Measurements from ENCODE around the gene CORO6. TPM values are rescaled to one million over a fixed set of nuclear protein-coding genes. Genes with fewer than 3 reads are reported as not detected.

The CORO6 gene
- total and polyA plus RNA-seq, 3 experiments from 2014 or later, result 0.17 to 2.9 (median 2.5) TPM

DNA sequence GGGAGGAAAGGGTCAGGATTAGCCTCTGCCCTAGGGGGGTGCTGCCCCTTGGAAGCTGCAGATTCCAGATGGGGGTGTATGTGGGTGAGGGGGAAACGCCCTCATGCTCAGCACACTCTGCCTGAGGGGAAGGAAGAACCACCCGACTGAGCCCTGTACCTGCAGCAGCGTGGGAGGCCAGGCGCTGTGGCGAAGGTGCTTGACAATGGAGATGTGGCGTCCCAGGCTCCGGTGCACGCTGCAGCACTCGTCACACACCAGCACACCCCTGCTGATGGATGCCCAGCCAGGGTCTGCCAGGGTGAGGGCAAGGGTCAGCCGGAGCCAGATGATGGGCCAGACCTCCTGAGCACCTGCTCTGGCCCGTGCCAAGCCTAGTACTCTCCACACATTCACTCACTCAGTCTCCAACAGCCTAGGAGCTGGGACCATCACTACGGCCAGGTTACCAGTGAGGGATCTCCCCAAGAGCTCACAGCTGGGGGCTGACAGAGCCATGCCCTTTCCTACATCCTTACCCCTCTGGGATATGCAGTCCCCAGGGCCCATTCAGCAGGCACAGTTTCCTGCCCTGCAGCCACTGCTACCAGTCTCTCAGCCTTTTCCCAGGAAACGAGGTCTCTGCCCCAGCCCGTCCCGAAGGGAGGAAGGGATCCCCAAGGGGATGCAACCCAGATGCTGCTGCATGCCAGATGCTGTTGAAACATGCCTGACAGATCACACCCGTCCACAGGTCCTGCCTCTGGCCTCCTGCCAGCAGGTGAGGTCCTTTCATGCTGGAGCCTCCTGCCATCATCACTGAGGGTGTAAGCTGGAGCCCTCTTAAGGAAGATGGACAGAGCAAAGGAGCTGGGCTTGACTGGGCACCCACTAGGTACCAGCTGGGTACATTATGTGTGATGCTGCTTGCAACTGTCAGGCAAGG lies 39.1 kb downstream of the CORO6 start:
- Mint-ChIP-seq H3K27me3 (peaks cover 0 to 2% of the 10 kb centered on the region in 2 donors), H3K4me3 (peak overlapping the region in 1 of 7 donors; percentile 48), H3K27ac (peak overlapping the region in 6 of 8 donors; percentile 38 to 90 (median 66)), H3K4me1 (peaks cover 44 to 57% (median 47%) of the 10 kb centered on the region in 3 donors), H3K36me3 (peaks cover 0 to 40% (median 4%) of the 10 kb centered on the region in 3 donors), H3K9me3 (no peaks in the 10 kb centered on the region)
- H3K4me1 ChIP-seq (ENCODE audit: insufficient read depth, low read length), result peaks cover 50% of the 10 kb centered on the region
- no peaks in the 10 kb centered on the region for H3K36me3 ChIP-seq (ENCODE audit: insufficient read depth, low read length)
- no peak for DNase-seq
- no peaks in the 10 kb centered on the region for H3K9me3 ChIP-seq (ENCODE audit: low read length)
- no peaks in the 10 kb centered on the region for H3K27me3 ChIP-seq (ENCODE audit: insufficient read depth, low read length, poor library complexity, severe bottlenecking)
- POLR2A ChIA-PET, result interaction anchor here (1.2 kb wide), 1 partner anchor 11 kb away, joined by 3 read pairs; no protein-coding TSS in a partner anchor
- CTCF ChIA-PET, result interaction anchor here (9.6 to 26.2 kb wide), 3 partner anchors 10 to 30 kb away, joined by 81 to 436 read pairs (median 113); partner anchors contain the start of genes ABHD15, ANKRD13B and TP53I13
- H3K27ac ChIP-seq (ENCODE audit: low read depth, low read length), result no peak overlapping the region
- H3K4me3 ChIP-seq (ENCODE audit: low read length), result no peak overlapping the region

GRCh38 chr17:29582772-29583171 lies 39.9 kb downstream of the CORO6 start:
- H3K9me3 ChIP-seq (ENCODE audit: low read length), result no peaks in the 10 kb centered on the region
- CTCF ChIA-PET, result interaction anchor here (9.6 to 26.2 kb wide), 3 partner anchors 11 to 30 kb away, joined by 81 to 436 read pairs (median 113); partner anchors contain the start of genes ABHD15, ANKRD13B and TP53I13
- H3K36me3 Mint-ChIP-seq, result peaks cover 0 to 46% (median 4%) of the 10 kb centered on the region in 3 donors
- peak overlapping the region in 2 of 8 donors; percentile 54 to 64 for H3K27ac Mint-ChIP-seq
- peaks cover 0 to 2% of the 10 kb centered on the region in 2 donors for H3K27me3 Mint-ChIP-seq
- H3K4me1 Mint-ChIP-seq, result peaks cover 38 to 49% (median 41%) of the 10 kb centered on the region in 3 donors
- POLR2A ChIA-PET, result interaction anchor here (1.2 kb wide), 1 partner anchor 10 kb away, joined by 3 read pairs; no protein-coding TSS in a partner anchor
- peaks cover 42% of the 10 kb centered on the region for H3K4me1 ChIP-seq (ENCODE audit: insufficient read depth, low read length)
- no peaks in the 10 kb centered on the region for H3K27me3 ChIP-seq (ENCODE audit: insufficient read depth, low read length, poor library complexity, severe bottlenecking)
- no peaks in the 10 kb centered on the region for H3K9me3 Mint-ChIP-seq
- DNase-seq, result peak in 1 of 5 donors; percentile 39
- H3K36me3 ChIP-seq (ENCODE audit: insufficient read depth, low read length), result peaks cover 3% of the 10 kb centered on the region
- no peak overlapping the region for H3K27ac ChIP-seq (ENCODE audit: low read depth, low read length)
- H3K4me3 ChIP-seq (ENCODE audit: low read length), result no peak overlapping the region
- H3K4me3 Mint-ChIP-seq, result no peak overlapping the region

GRCh38 chr17:29582254-29582765 lies 40.4 kb downstream of the CORO6 start:
- ChIA-PET CTCF (interaction anchor here (3.1 to 26.2 kb wide), 4 partner anchors 11 to 196 kb away, joined by 18 to 436 read pairs (median 97); partner anchors contain the start of genes ABHD15, ANKRD13B and TP53I13), POLR2A (interaction anchor here (1.2 kb wide), 2 partner anchors 9 to 10 kb away, joined by 3 to 6 read pairs; no protein-coding TSS in a partner anchor)
- H3K4me3 ChIP-seq (ENCODE audit: low read length), result no peak overlapping the region
- peaks cover 37% of the 10 kb centered on the region for H3K4me1 ChIP-seq (ENCODE audit: insufficient read depth, low read length)
- H3K27ac ChIP-seq (ENCODE audit: low read depth, low read length), result no peak overlapping the region
- peaks cover 34 to 44% (median 37%) of the 10 kb centered on the region in 3 donors for H3K4me1 Mint-ChIP-seq
- no peak for DNase-seq
- H3K36me3 Mint-ChIP-seq, result peaks cover 0 to 50% (median 4%) of the 10 kb centered on the region in 3 donors
- no peaks in the 10 kb centered on the region for H3K27me3 ChIP-seq (ENCODE audit: insufficient read depth, low read length, poor library complexity, severe bottlenecking)
- H3K9me3 ChIP-seq (ENCODE audit: low read length), result no peaks in the 10 kb centered on the region
- H3K27me3 Mint-ChIP-seq, result peaks cover 0 to 2% of the 10 kb centered on the region in 2 donors
- peaks cover 3% of the 10 kb centered on the region for H3K36me3 ChIP-seq (ENCODE audit: insufficient read depth, low read length)
- H3K4me3 Mint-ChIP-seq, result no peak overlapping the region
- H3K9me3 Mint-ChIP-seq, result no peaks in the 10 kb centered on the region
- H3K27ac Mint-ChIP-seq, result peak overlapping the region in 1 of 8 donors; percentile 54

DNA sequence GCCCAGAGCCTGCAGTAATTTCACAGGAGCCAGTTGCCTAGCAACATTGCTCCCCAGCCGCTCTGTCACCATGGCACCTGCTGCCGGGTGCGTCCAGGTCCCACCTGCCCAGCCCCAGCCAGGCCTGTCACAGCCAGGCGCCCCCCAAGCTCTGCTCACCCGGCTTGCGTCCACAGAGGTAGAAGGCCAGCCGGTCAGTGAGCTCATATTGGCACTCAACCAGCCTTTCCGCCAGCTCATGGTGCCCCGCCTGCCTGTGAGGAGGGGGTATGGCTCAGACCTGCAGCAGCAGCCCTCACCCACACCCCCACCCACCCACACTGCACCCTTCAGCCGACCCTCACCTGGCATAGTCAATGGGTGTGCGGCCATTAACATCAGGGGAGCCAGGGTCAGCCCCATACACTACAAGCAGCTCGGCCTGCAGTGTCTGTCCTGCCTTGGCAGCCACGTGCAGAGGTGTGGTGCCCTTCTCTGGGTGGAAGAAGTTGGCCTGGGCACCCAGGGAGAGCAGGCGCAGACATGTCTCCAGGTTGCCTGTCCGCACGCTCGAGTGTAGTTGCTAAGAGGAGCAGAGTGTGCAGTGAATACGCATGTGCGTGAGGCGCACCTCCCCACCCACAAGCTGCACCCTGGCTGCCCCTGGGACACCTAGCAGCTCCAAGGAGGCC lies 41.0 kb downstream of the CORO6 start:
- Mint-ChIP-seq H3K9me3 (no peaks in the 10 kb centered on the region), H3K27me3 (peaks cover 0 to 2% of the 10 kb centered on the region in 2 donors), H3K27ac (no peak overlapping the region), H3K36me3 (peaks cover 0 to 56% (median 4%) of the 10 kb centered on the region in 3 donors), H3K4me3 (no peak overlapping the region), H3K4me1 (peaks cover 31 to 39% (median 33%) of the 10 kb centered on the region in 3 donors)
- Histone ChIP-seq H3K4me3 (ENCODE audit: low read length) (no peak overlapping the region), H3K9me3 (ENCODE audit: low read length) (no peaks in the 10 kb centered on the region), H3K36me3 (ENCODE audit: insufficient read depth, low read length) (peaks cover 3% of the 10 kb centered on the region), H3K27ac (ENCODE audit: low read depth, low read length) (no peak overlapping the region), H3K27me3 (ENCODE audit: insufficient read depth, low read length, poor library complexity, severe bottlenecking) (no peaks in the 10 kb centered on the region), H3K4me1 (ENCODE audit: insufficient read depth, low read length) (peaks cover 33% of the 10 kb centered on the region)
- ChIA-PET CTCF (interaction anchor here (1.0 to 26.2 kb wide), 9 partner anchors 12 to 349 kb away, joined by 3 to 436 read pairs (median 7); partner anchors contain the start of genes ABHD15, ANKRD13B, SSH2 and TP53I13), POLR2A (interaction anchor here (1.2 to 2.5 kb wide), 2 partner anchors 10 to 35 kb away, joined by 6 to 10 read pairs; no protein-coding TSS in a partner anchor)
- DNase-seq, result no peak

GRCh38 chr17:29579866-29580771 lies 42.6 kb downstream of the CORO6 start:
- H3K27ac ChIP-seq (ENCODE audit: low read depth, low read length), result no peak overlapping the region
- POLR2A ChIA-PET, result interaction anchor here (2.5 kb wide), 1 partner anchor 37 kb away, joined by 10 read pairs; no protein-coding TSS in a partner anchor

DNA sequence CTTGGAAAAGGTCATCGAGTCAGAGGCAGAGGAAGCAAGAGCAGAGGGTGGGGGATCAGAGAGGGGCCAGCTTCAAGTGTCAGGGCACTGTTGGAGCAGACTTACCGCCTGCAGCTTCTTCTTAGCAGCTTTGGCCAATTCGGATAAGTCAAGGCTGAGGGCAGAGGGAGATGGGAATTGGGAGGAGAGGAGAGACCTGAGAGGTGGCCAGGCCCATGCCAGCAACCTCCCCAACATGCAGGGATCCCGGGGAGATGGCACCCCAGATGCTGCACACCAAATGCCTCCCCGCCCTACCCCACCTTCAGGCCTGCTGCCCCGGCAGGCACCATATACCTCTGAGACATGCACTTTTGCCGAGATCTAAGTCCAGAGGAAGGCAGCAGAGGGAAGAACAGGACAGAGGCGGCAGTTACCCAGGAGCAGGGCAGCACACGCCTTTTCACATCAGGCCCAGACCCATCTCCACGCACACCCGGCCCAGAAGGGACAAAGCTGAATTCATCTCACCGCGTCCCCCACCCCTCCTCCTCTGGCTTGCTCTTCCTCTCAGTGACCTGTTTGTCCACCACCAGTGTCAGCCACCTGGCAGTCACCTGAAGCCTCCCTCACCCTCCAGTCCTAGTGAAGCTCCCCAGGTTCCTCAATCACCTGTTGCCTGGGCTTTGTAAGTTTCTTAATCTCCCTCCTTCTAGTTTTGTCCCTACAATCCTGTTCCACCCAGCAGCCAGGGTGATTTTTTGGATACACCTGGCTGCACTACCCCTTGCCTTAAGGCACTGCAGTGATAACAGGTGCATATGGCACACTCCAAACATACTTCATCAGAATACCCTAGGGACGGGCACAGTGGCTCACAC lies 43.9 kb downstream of the CORO6 start:
- Mint-ChIP-seq H3K27ac (peak overlapping the region in 4 of 8 donors; percentile 37 to 79 (median 46)), H3K9me3 (no peaks in the 10 kb centered on the region), H3K27me3 (peaks cover 0 to 2% of the 10 kb centered on the region in 2 donors), H3K4me3 (no peak overlapping the region), H3K4me1 (peaks cover 6 to 10% (median 9%) of the 10 kb centered on the region in 3 donors), H3K36me3 (peaks cover 0 to 82% (median 4%) of the 10 kb centered on the region in 3 donors)
- ChIA-PET CTCF (interaction anchor here (1.0 to 26.2 kb wide), 6 partner anchors 10 to 201 kb away, joined by 4 to 436 read pairs (median 50); partner anchors contain the start of genes ABHD15, ANKRD13B and TP53I13), POLR2A (no interaction called here)
- H3K36me3 ChIP-seq (ENCODE audit: insufficient read depth, low read length), result peaks cover 3% of the 10 kb centered on the region
- peaks cover 6% of the 10 kb centered on the region for H3K4me1 ChIP-seq (ENCODE audit: insufficient read depth, low read length)
- no peak overlapping the region for H3K4me3 ChIP-seq (ENCODE audit: low read length)
- H3K27ac ChIP-seq (ENCODE audit: low read depth, low read length), result no peak overlapping the region
- H3K9me3 ChIP-seq (ENCODE audit: low read length), result no peaks in the 10 kb centered on the region
- H3K27me3 ChIP-seq (ENCODE audit: insufficient read depth, low read length, poor library complexity, severe bottlenecking), result no peaks in the 10 kb centered on the region
- DNase-seq, result peak in 1 of 5 donors; percentile 31

More at GRCh38 chr17:29579866-29580771, 42.6 kb downstream of the CORO6 start:
- Histone ChIP-seq H3K9me3 (ENCODE audit: low read length) (no peaks in the 10 kb centered on the region), H3K4me3 (ENCODE audit: low read length) (no peak overlapping the region), H3K4me1 (ENCODE audit: insufficient read depth, low read length) (peaks cover 17% of the 10 kb centered on the region), H3K36me3 (ENCODE audit: insufficient read depth, low read length) (peaks cover 3% of the 10 kb centered on the region), H3K27me3 (ENCODE audit: insufficient read depth, low read length, poor library complexity, severe bottlenecking) (no peaks in the 10 kb centered on the region)
- peak overlapping the region; percentile 46 to 93 (median 87) for H3K27ac Mint-ChIP-seq
- H3K9me3 Mint-ChIP-seq, result no peaks in the 10 kb centered on the region
- peaks cover 0 to 70% (median 4%) of the 10 kb centered on the region in 3 donors for H3K36me3 Mint-ChIP-seq
- H3K27me3 Mint-ChIP-seq, result peaks cover 0 to 2% of the 10 kb centered on the region in 2 donors
- peak; percentile 83 to 92 (median 86) for DNase-seq
- CTCF ChIA-PET, result interaction anchor here (1.0 to 26.2 kb wide), 9 partner anchors 12 to 350 kb away, joined by 3 to 436 read pairs (median 7); partner anchors contain the start of genes ABHD15, ANKRD13B, SSH2 and TP53I13
- H3K4me3 Mint-ChIP-seq, result peak overlapping the region in 3 of 7 donors; percentile 6 to 51 (median 11)
- H3K4me1 Mint-ChIP-seq, result peaks cover 17 to 23% (median 17%) of the 10 kb centered on the region in 3 donors

Data from CD8-positive, alpha-beta memory T cell (primary cell).